ENCODE results near the gene EZH2.

The EZH2 gene

GRCh38 chr7:148774471-148774870 is 109.6 kb downstream of the EZH2 start:
- TF ChIP-seq CREB5 (CRISPR knock-in tag; IDR thresholded peaks at IDR 0.05; ENCODE audit: low read depth), result no peak
- TF ChIP-seq GLIS3 (CRISPR knock-in tag; IDR thresholded peaks at IDR 0.05), result no peak
- no peak for TF ChIP-seq ZNF8 (CRISPR knock-in tag; IDR thresholded peaks at IDR 0.05)
- no peak for ATAC-seq

GRCh38 chr7:148773334-148773733 is 110.8 kb downstream of the EZH2 start:
- TF ChIP-seq SNAI2 (CRISPR knock-in tag; IDR thresholded peaks at IDR 0.05), result no peak
- TF ChIP-seq TSHZ2 (CRISPR knock-in tag; IDR thresholded peaks at IDR 0.05), result no peak
- TF ChIP-seq RARB (CRISPR knock-in tag; IDR thresholded peaks at IDR 0.05), result no peak
- TF ChIP-seq GLIS3 (CRISPR knock-in tag; IDR thresholded peaks at IDR 0.05), result no peak
- no peak for TF ChIP-seq CSDC2 (CRISPR knock-in tag; IDR thresholded peaks at IDR 0.05)
- no peak for TF ChIP-seq ZFP3 (CRISPR knock-in tag; IDR thresholded peaks at IDR 0.05)
- no peak for TF ChIP-seq PPARA (CRISPR knock-in tag; IDR thresholded peaks at IDR 0.05; ENCODE audit: borderline replicate concordance)
- TF ChIP-seq TCF4 (CRISPR knock-in tag; IDR thresholded peaks at IDR 0.05; ENCODE audit: borderline replicate concordance), result no peak
- no peak for TF ChIP-seq ISL1 (CRISPR knock-in tag; IDR thresholded peaks at IDR 0.05)
- TF ChIP-seq CREB5 (CRISPR knock-in tag; IDR thresholded peaks at IDR 0.05; ENCODE audit: low read depth), result no peak
- TF ChIP-seq POU6F1 (CRISPR knock-in tag; IDR thresholded peaks at IDR 0.05; ENCODE audit: borderline replicate concordance, low read depth), result no peak
- no peak for ATAC-seq

GRCh38 chr7:148772297-148773089 is 111.6 kb downstream of the EZH2 start:
- TF ChIP-seq ZFP3 (CRISPR knock-in tag; IDR thresholded peaks at IDR 0.05) (peak; percentile 89), TSHZ2 (CRISPR knock-in tag; IDR thresholded peaks at IDR 0.05) (no peak), ISL1 (CRISPR knock-in tag; IDR thresholded peaks at IDR 0.05) (peak; percentile 56; the same call in 1 of the 2 replicates), CSDC2 (CRISPR knock-in tag; IDR thresholded peaks at IDR 0.05) (0 out of 2 replicates have a peak, but pooled peaks have one; percentile 79)
- TF ChIP-seq, protein P1, sequence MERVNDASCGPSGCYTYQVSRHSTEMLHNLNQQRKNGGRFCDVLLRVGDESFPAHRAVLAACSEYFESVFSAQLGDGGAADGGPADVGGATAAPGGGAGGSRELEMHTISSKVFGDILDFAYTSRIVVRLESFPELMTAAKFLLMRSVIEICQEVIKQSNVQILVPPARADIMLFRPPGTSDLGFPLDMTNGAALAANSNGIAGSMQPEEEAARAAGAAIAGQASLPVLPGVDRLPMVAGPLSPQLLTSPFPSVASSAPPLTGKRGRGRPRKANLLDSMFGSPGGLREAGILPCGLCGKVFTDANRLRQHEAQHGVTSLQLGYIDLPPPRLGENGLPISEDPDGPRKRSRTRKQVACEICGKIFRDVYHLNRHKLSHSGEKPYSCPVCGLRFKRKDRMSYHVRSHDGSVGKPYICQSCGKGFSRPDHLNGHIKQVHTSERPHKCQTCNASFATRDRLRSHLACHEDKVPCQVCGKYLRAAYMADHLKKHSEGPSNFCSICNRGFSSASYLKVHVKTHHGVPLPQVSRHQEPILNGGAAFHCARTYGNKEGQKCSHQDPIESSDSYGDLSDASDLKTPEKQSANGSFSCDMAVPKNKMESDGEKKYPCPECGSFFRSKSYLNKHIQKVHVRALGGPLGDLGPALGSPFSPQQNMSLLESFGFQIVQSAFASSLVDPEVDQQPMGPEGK (CRISPR knock-in tag; IDR thresholded peaks at IDR 0.05; ENCODE audit: borderline replicate concordance), result no peak
- ATAC-seq, result peak; percentile 99

Data from SK-N-SH treated with all-trans-retinoic acid at 6 μM for 48 hours (cell line).